K562 (cell line): Measurements from ENCODE around the gene BRICD5. TPM values are rescaled to one million over a fixed set of nuclear protein-coding genes. Genes with fewer than 3 reads are reported as not detected.
A peak's percentile ranks its signal among the peaks of the same experiment; 100 is the strongest.

ENCODE experiments used
- ATAC-seq: fragments of 200-7000 bp; cut with Tn5 transposase; 3 replicates; pipeline ENCODE4 v1.9.1; 2020; ENCODE audit warnings: moderate library complexity
- BruUV-seq: library from RNA; stranded (reverse); fragments of 400-500 nt; replicated peaks from 2 replicates; lab custom pipeline; 2021; lab: Mats Ljungman, UMichigan
- CTCF ChIA-PET: fragments of 300-600 bp; formaldehyde crosslinking; extraction: SDS; loops from one replicate; lab custom pipeline; 2021; ENCODE audit warnings: low intra/inter-chr PET ratio; lab: Yijun Ruan, JAX
- POLR2A ChIA-PET: fragments of 300-600, 350-650 bp; sonication (Branson Sonifier 250); formaldehyde crosslinking; extraction: SDS; loops from one replicate; lab custom pipeline; 2021; ENCODE audit warnings: antibody characterized with exemption, inconsistent platforms; lab: Yijun Ruan, JAX
- DNase-seq, 4 experiments: peaks; one replicate each; pipeline versions ENCODE4 v3.0.0 to v3.0.0-alpha.2; 2011 to 2018; ENCODE audit warnings: low spot score in 3 of 4, mixed read lengths in 3 of 4; ENCODE audit errors: extremely low read depth in 1 of 4
- FAIRE-seq: peaks from 2 replicates; lab custom pipeline; 2011; peaks lifted over from hg19 to GRCh38; lab: Jason Lieb, UNC
- H2AFZ ChIP-seq: 2 replicates; pipeline ENCODE4 v1.6.0; 2011; ENCODE audit warnings: low read depth, low read length, control low read depth, inconsistent platforms
- H3K27ac ChIP-seq: fragments of 200-600 bp; 3 replicates; pipeline ENCODE4 v1.8.0; 2011; ENCODE audit warnings: low read depth, mild to moderate bottlenecking, control low read depth, inconsistent platforms, low read length, moderate library complexity, mixed read lengths; ENCODE audit errors: extremely low read depth
- H3K27me3 ChIP-seq, 2 experiments: fragments of 300-600 bp in 1 of 2; 2 replicates in 1 of 2; 3 replicates in 1 of 2; pipeline versions ENCODE4 v1.6.0 to v1.8.0; 2011; ENCODE audit warnings: inconsistent platforms in 2 of 2, low read length in 2 of 2, mild to moderate bottlenecking in 1 of 2, mixed read lengths in 1 of 2, moderate library complexity in 1 of 2; ENCODE audit not compliant: control insufficient read depth in 2 of 2, insufficient read depth in 2 of 2
- H3K36me3 ChIP-seq: fragments of 300-600 bp; 3 replicates; pipeline ENCODE4 v1.8.0; 2011; ENCODE audit warnings: mild to moderate bottlenecking, low read length, inconsistent platforms; ENCODE audit not compliant: control insufficient read depth, insufficient read depth
- H3K4me1 ChIP-seq, 2 experiments: fragments of 200-600 bp in 1 of 2; replicated peaks in 1 of 2; 2 replicates in 1 of 2; 3 replicates in 1 of 2; pipeline versions ENCODE4 v1.5.1 to v1.8.0; 2011; ENCODE audit warnings: inconsistent platforms in 2 of 2, low read length in 2 of 2, mild to moderate bottlenecking in 1 of 2, mixed read lengths in 1 of 2, moderate library complexity in 1 of 2; ENCODE audit not compliant: control insufficient read depth in 2 of 2, insufficient read depth in 2 of 2
- H3K4me2 ChIP-seq: 2 replicates; pipeline ENCODE4 v1.6.1; 2011; ENCODE audit warnings: low read length, control low read depth, inconsistent platforms, mixed read lengths; ENCODE audit not compliant: insufficient read depth
- H3K4me3 ChIP-seq: fragments of 200-600 bp; sonication (generic), shearing (Covaris generic); 2 replicates; pipeline ENCODE4 v1.5.1; 2016; ENCODE audit warnings: control low read depth, inconsistent platforms
- H3K79me2 ChIP-seq: fragments of 200-600 bp; 3 replicates; pipeline ENCODE4 v1.8.0; 2011; ENCODE audit warnings: low read length, inconsistent platforms; ENCODE audit not compliant: control insufficient read depth, insufficient read depth
- H3K9ac ChIP-seq, 2 experiments: 2 replicates each; pipeline versions ENCODE4 v1.6.0 to v1.6.1; 2011; ENCODE audit warnings: low read depth in 2 of 2, low read length in 2 of 2, control low read depth in 1 of 2, inconsistent platforms in 1 of 2, mild to moderate bottlenecking in 1 of 2, mixed read lengths in 1 of 2; ENCODE audit not compliant: insufficient read depth in 1 of 2
- H3K9me1 ChIP-seq: one replicate; pipeline ENCODE4 v1.6.0; 2011; ENCODE audit warnings: inconsistent platforms, mild to moderate bottlenecking, low read length, moderate library complexity; ENCODE audit not compliant: control insufficient read depth, insufficient read depth
- H3K9me3 ChIP-seq: replicated peaks from 2 replicates; pipeline ENCODE4 v1.5.1; 2011; ENCODE audit warnings: low read depth, low read length, inconsistent platforms; ENCODE audit not compliant: control insufficient read depth, insufficient read depth
- H4K20me1 ChIP-seq: replicated peaks from 2 replicates; pipeline ENCODE4 v1.6.1; 2011; ENCODE audit warnings: low read length, inconsistent platforms, mixed read lengths; ENCODE audit not compliant: control insufficient read depth, insufficient read depth
- ARID1B ChIP-seq: fragments of 450-650 bp; IDR thresholded peaks from 2 replicates; pipeline ENCODE4 v1.6.1; 2016; ENCODE audit warnings: antibody characterized with exemption, mild to moderate bottlenecking, inconsistent platforms
- BCOR ChIP-seq: fragments of 450-650 bp; IDR thresholded peaks from 2 replicates; pipeline ENCODE4 v1.6.1; 2016
- POLR2G ChIP-seq: fragments of 200-400 bp; formaldehyde crosslinking; IDR thresholded peaks from 2 replicates; pipeline ENCODE4 v1.6.1; 2017; ENCODE audit warnings: low read depth, mild to moderate bottlenecking, antibody characterized with exemption, low read length, moderate library complexity
- RERE ChIP-seq: sonication (generic); formaldehyde crosslinking; IDR thresholded peaks from 2 replicates; pipeline ENCODE4 v1.8.0; 2023; ENCODE audit warnings: missing genetic modification reagents, mild to moderate bottlenecking, borderline replicate concordance
- WGBS: fragments of 100-300 bp; shearing (Covaris generic); methylation state at CpG from one replicate; pipeline ENCODE4 v1.1.6; 2016; ENCODE audit warnings: low coverage, mixed read lengths; ENCODE audit not compliant: insufficient coverage; ENCODE audit errors: missing lambda C conversion rate; 5-methylcytosine and 5-hydroxymethylcytosine counted together
- in situ Hi-C: fragments of 300-500 bp; cut with MboI; formaldehyde crosslinking; loops from 4 replicates; pipeline ENCODE4 v1.15.0; 2018; ENCODE audit warnings: inconsistent platforms, mixed read lengths
- intact Hi-C: fragments of 100-400 bp; cut with micrococcal nuclease; formaldehyde crosslinking; loops from 2 replicates; pipeline ENCODE4 v1.14.2; 2022
- polyA plus RNA-seq, 8 experiments: library from polyadenylated mRNA; depleted of rRNA in 4 of 8; stranded (reverse) in 5 of 8; unstranded in 3 of 8; fragments of >200 nt; fragmentation: Nextera tagmentation in 2 of 8; fragmentation: Illumina TruSeq in 1 of 8; extraction: Ambion mirVana in 2 of 8; extraction: Trizol in 1 of 8; gene quantifications; 2 replicates each; pipeline versions ENCODE4 v1.2.1 to v1.2.3, GENCODE V29; 2011 to 2014; ENCODE audit warnings: inconsistent platforms in 1 of 8, missing spikeins in 1 of 8
- total RNA-seq, 7 experiments: library from RNA; depleted of rRNA in 6 of 7; stranded (reverse); fragments of >200 nt in 6 of 7; fragmentation: Illumina TruSeq in 2 of 7; extraction: Trizol in 2 of 7; gene quantifications; 2 replicates each; pipeline versions ENCODE4 v1.2.1 to v1.2.3, GENCODE V29; 2011 to 2021; ENCODE audit warnings: low replicate concordance in 1 of 7

BRICD5 gene
- total and polyA plus RNA-seq, 9 of the 15 experiments (the other 6 are each of a cell fraction or from before 2014, with no cell fraction given) = 0.24 to 15.1 (median 2.4) TPM; not detected in 1

- in situ Hi-C loops (no loop called here), intact Hi-C loops (no loop called here)
- Histone ChIP-seq H3K9me3 (no peaks in the 10 kb centered on the region), H3K36me3 (peaks cover 30% of the 10 kb centered on the region; the same call in 1 of the 3 replicates), H4K20me1 (no peaks in the 10 kb centered on the region; the same call in 1 of the 2 replicates), H3K9ac (no peak overlapping the region), H3K27ac (no peak overlapping the region), H3K4me1 (peaks cover 2 to 91% of the 10 kb centered on the region in 2 experiments; a peak in 3 of 5 replicates), H3K4me3 (no peak overlapping the region), H2AFZ (no peak overlapping the region)
- CTCF ChIA-PET = no interaction called here
- whole genome bisulfite sequencing = 96% methylated on average over 21 of the region's 31 CpGs
- TF ChIP-seq RERE (CRISPR knock-in tag) (no peak), BCOR (no peak), ARID1B (no peak), POLR2G (0 out of 2 replicates have a peak, but pooled peaks have one; percentile 7)
- TF ChIP-seq, all 486 proteins: peak for 1
- POLR2A ChIA-PET = interaction anchor here (1.2 kb wide), 1 partner anchor 24 kb away, joined by 3 read pairs; the partner anchor contains the start of gene TRAF7
- Histone ChIP-seq H3K27me3 (no peaks in the 10 kb centered on the region), H3K79me2 (no peaks in the 10 kb centered on the region), H3K4me2 (no peak overlapping the region), H3K9me1 (no peaks in the 10 kb centered on the region)
- DNase-seq = no peak
- no TSS peak for BruUV-seq
- no peak for FAIRE-seq
- no peak for ATAC-seq
These were observed 31.1 kb downstream of the BRICD5 start for GRCh38 chr16:2179576-2179975.
